Kidney (tissue), 14 donors: ENCODE data around the gene PCDH9. TPM values are rescaled to one million over a fixed set of nuclear protein-coding genes. Genes with fewer than 3 reads are reported as not detected.

ENCODE experiments used
- DNase-seq, 5 donors: peaks; one replicate each; pipeline ENCODE4 v3.0.0-alpha.2; 2013 to 2020
- FAIRE-seq: peaks from 2 replicates; lab custom pipeline; 2012; peaks lifted over from hg19 to GRCh38; lab: Jason Lieb, UNC
- H3K27ac ChIP-seq, 2 donors: one replicate each; pipeline ENCODE4 v1.7.0; 2013; ENCODE audit warnings: low read depth in 2 of 2, low read length in 2 of 2, inconsistent platforms in 1 of 2
- H3K27me3 ChIP-seq: one replicate; pipeline ENCODE4 v1.7.1; 2013; ENCODE audit warnings: low read length, inconsistent platforms; ENCODE audit not compliant: control insufficient read depth, insufficient read depth
- H3K36me3 ChIP-seq, 3 donors: one replicate each; pipeline versions ENCODE4 v1.7.0 to v1.7.1; 2013; ENCODE audit warnings: low read length in 3 of 3, control low read depth in 1 of 3, inconsistent platforms in 1 of 3; ENCODE audit not compliant: insufficient read depth in 3 of 3, control insufficient read depth in 2 of 3
- H3K4me1 ChIP-seq, 3 donors: one replicate each; pipeline versions ENCODE4 v1.7.0 to v1.7.1; 2013; ENCODE audit warnings: low read length in 3 of 3, inconsistent platforms in 1 of 3, low read depth in 1 of 3; ENCODE audit not compliant: control insufficient read depth in 2 of 3, insufficient read depth in 2 of 3
- H3K4me3 ChIP-seq, 3 donors: one replicate each; pipeline versions ENCODE4 v1.7.0 to v1.8.1; 2013; ENCODE audit warnings: low read length in 3 of 3, control low read depth in 1 of 3, inconsistent platforms in 1 of 3
- H3K9ac ChIP-seq, 3 donors: one replicate each; pipeline versions ENCODE4 v1.7.0 to v1.7.1; 2013; ENCODE audit warnings: low read length in 3 of 3, control low read depth in 1 of 3, inconsistent platforms in 1 of 3
- H3K9me3 ChIP-seq, 3 donors: one replicate each; pipeline versions ENCODE4 v1.7.0 to v1.7.1; 2013; ENCODE audit warnings: low read length in 3 of 3, control low read depth in 1 of 3, inconsistent platforms in 1 of 3; ENCODE audit not compliant: control insufficient read depth in 2 of 3, insufficient read depth in 1 of 3
- intact Hi-C: fragments of 100-400 bp; cut with DNase I; formaldehyde crosslinking; loops from one replicate; pipeline ENCODE4 v1.11.1; 2022
- polyA plus RNA-seq: library from polyadenylated mRNA; stranded (reverse); fragments of 350-450 nt; fragmentation: Illumina TruSeq; extraction: RNeasy Lipid Tissue Mini Kit (QIAGEN cat#74804); gene quantifications from one replicate; pipeline ENCODE4 v1.2.3, GENCODE V29; 2014; ENCODE audit warnings: low read depth, low replicate concordance; ENCODE audit not compliant: insufficient read depth
- total RNA-seq: library from RNA; stranded (reverse); fragmentation: NEBNext Ultra II Directional; extraction: Animal tissue kit (Norgen Biotek cat#: 25700); gene quantifications from one replicate; pipeline ENCODE4 v1.2.1, GENCODE V29; 2021
- TF ChIP-seq, protein P1 (sequence below): IDR thresholded peaks from 3 replicates; pipeline ENCODE4 v1.5.1; 2012; ENCODE audit warnings: mild to moderate bottlenecking, moderate library complexity, borderline replicate concordance; ENCODE audit not compliant: insufficient read depth; ENCODE audit errors: extremely low read depth
- donor health status: control.
- donor health status: control.
- donor health status: control.
- donor health status: control.
- donor health status: control.
- donor health status: DM: yes; HTN: yes; CAD: no.
- donor health status: Normal renal cell carcinoma (clear cell type).

The PCDH9 gene
- total and polyA plus RNA-seq, 2 donors from 2014 or later, result 1.6 to 9.5 TPM

DNA sequence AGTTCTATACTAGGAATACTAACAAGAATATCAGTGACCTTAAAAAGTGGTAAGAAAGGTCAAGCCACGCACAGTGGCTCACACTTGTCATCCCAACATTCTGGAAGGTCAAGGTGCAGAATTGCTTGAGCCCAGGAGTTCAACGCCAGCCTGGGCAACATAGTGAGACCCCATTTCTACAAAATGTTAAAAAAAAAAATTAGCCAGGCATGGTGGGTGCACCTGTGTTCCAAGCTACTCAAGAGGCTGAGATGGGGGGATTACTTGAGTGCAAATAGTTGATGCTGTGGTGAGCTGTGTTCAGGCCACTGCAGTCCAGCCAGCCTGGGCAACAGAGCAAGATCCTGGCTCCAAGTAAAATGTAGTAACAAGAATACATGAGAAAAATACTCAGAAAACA lies 61.8 kb downstream of the PCDH9 start:
- Histone ChIP-seq H3K36me3 (no peaks in the 10 kb centered on the region), H3K9ac (no peak overlapping the region), H3K9me3 (no peaks in the 10 kb centered on the region), H3K4me1 (no peaks in the 10 kb centered on the region), H3K4me3 (no peak overlapping the region), H3K27ac (no peak overlapping the region), H3K27me3 (no peaks in the 10 kb centered on the region)
- TF ChIP-seq, protein P1, sequence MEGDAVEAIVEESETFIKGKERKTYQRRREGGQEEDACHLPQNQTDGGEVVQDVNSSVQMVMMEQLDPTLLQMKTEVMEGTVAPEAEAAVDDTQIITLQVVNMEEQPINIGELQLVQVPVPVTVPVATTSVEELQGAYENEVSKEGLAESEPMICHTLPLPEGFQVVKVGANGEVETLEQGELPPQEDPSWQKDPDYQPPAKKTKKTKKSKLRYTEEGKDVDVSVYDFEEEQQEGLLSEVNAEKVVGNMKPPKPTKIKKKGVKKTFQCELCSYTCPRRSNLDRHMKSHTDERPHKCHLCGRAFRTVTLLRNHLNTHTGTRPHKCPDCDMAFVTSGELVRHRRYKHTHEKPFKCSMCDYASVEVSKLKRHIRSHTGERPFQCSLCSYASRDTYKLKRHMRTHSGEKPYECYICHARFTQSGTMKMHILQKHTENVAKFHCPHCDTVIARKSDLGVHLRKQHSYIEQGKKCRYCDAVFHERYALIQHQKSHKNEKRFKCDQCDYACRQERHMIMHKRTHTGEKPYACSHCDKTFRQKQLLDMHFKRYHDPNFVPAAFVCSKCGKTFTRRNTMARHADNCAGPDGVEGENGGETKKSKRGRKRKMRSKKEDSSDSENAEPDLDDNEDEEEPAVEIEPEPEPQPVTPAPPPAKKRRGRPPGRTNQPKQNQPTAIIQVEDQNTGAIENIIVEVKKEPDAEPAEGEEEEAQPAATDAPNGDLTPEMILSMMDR, result no peak
- intact Hi-C loops, result no loop called here
- DNase-seq (no peak), FAIRE-seq (no peak)

DNA sequence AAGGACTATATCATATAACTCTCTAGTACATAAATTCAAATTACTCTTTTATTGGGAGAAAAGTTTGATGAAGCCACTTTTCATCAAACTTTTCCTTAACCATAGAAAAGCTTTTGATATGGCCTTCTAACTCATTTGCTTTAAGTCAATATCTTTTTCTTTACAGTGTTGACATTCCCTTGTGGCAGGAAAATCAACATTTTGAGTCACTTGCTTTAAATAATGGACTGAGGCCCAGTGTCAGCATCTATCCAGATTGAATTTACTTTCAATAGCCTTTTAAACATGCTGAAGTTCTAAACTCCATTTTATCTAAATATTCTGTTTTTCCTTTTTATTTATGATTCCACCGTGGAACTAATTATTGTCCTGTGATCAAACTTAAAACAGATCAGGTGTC lies 62.7 kb downstream of the PCDH9 start:
- Histone ChIP-seq H3K4me1 (no peaks in the 10 kb centered on the region), H3K27ac (no peak overlapping the region), H3K9me3 (no peaks in the 10 kb centered on the region), H3K36me3 (no peaks in the 10 kb centered on the region), H3K9ac (no peak overlapping the region), H3K4me3 (no peak overlapping the region), H3K27me3 (no peaks in the 10 kb centered on the region)
- no peak for FAIRE-seq
- intact Hi-C loops, result no loop called here
- DNase-seq, result no peak
- TF ChIP-seq, protein P1, result no peak

DNA sequence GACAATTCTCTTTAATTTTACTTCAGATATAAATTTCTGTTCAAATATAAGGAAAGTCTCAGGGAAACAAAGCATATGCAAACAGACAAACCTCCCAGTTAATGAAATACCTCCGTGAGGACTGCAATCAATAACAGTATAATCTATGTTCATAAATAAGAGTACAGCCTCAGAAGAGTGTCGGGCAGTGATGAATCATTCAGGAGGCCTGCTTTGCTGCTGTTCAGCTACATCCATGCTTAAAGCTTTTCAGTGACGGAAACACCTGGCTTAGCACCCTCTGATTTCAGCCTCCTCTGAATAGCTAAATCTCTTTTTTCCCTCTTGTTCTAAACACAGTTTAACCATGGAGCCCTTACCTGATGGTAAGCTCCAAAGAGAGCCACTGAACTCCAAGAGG lies 69.0 kb downstream of the PCDH9 start:
- Histone ChIP-seq H3K9ac (no peak overlapping the region), H3K27ac (no peak overlapping the region), H3K4me3 (no peak overlapping the region), H3K27me3 (no peaks in the 10 kb centered on the region), H3K4me1 (no peaks in the 10 kb centered on the region), H3K36me3 (no peaks in the 10 kb centered on the region), H3K9me3 (no peaks in the 10 kb centered on the region)
- FAIRE-seq (no peak), DNase-seq (no peak)
- TF ChIP-seq, protein P1, result no peak
- intact Hi-C loops, result no loop called here

DNA sequence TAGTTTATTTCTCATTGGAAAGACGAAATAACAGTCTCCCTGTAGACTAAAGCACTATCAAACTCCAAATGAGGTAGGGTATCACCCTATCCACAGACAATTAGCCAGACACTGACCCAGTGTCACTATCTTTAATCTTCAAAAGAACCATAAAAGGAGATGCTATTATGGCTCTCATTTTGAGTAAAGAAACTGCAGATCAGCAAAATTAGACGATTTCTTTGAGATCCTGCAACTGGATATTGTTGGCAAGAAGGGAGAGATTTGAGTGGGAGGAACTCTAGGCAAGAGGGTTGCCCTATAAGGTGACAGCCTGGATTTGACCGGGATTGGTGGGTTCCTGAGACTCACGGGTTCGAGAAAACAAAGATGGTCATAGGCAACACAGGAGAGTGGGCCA lies 71.2 kb downstream of the PCDH9 start:
- Histone ChIP-seq H3K36me3 (no peaks in the 10 kb centered on the region), H3K9me3 (no peaks in the 10 kb centered on the region), H3K27me3 (no peaks in the 10 kb centered on the region), H3K27ac (no peak overlapping the region), H3K4me1 (no peaks in the 10 kb centered on the region), H3K9ac (no peak overlapping the region), H3K4me3 (no peak overlapping the region)
- TF ChIP-seq, protein P1, result no peak
- DNase-seq (no peak), FAIRE-seq (no peak)
- intact Hi-C loops, result no loop called here
